Liver (tissue), 9 donors: ENCODE results near the gene MCF2L. TPM values are rescaled to one million over a fixed set of nuclear protein-coding genes. Genes with fewer than 3 reads are reported as not detected.

Source experiments
- DNase-seq: peaks from one replicate; pipeline ENCODE4 v3.0.0-alpha.2; 2017; ENCODE audit warnings: low spot score
- H3K27ac ChIP-seq, 2 donors: one replicate each; pipeline ENCODE4 v1.7.0; 2013; ENCODE audit warnings: inconsistent platforms in 2 of 2, low read length in 2 of 2, control low read depth in 1 of 2, low read depth in 1 of 2, mild to moderate bottlenecking in 1 of 2
- H3K27me3 ChIP-seq, 4 donors: one replicate each; pipeline versions ENCODE4 v1.6.1 to v1.7.0; 2013; ENCODE audit warnings: low read length in 3 of 4, inconsistent platforms in 1 of 4, mild to moderate bottlenecking in 1 of 4, moderate library complexity in 1 of 4; ENCODE audit not compliant: control insufficient read depth in 4 of 4, insufficient read depth in 4 of 4
- H3K36me3 ChIP-seq, 4 donors: one replicate each; pipeline versions ENCODE4 v1.6.1 to v1.7.0; 2013; ENCODE audit warnings: low read length in 3 of 4, mild to moderate bottlenecking in 3 of 4, low read depth in 1 of 4, moderate library complexity in 1 of 4; ENCODE audit not compliant: control insufficient read depth in 4 of 4, insufficient read depth in 3 of 4
- H3K4me1 ChIP-seq, 4 donors: one replicate each; pipeline versions ENCODE4 v1.6.1 to v1.7.0; 2013; ENCODE audit warnings: low read length in 3 of 4, mild to moderate bottlenecking in 3 of 4, moderate library complexity in 1 of 4; ENCODE audit not compliant: control insufficient read depth in 4 of 4, insufficient read depth in 4 of 4
- H3K4me3 ChIP-seq, 3 donors: one replicate each; pipeline versions ENCODE4 v1.6.1 to v1.7.0; 2013; ENCODE audit warnings: low read length in 3 of 3, control low read depth in 1 of 3, low read depth in 1 of 3, mild to moderate bottlenecking in 1 of 3
- H3K9ac ChIP-seq, 2 donors: one replicate each; pipeline ENCODE4 v1.7.0; 2013; ENCODE audit warnings: low read length in 2 of 2, mild to moderate bottlenecking in 2 of 2, moderate library complexity in 2 of 2, control low read depth in 1 of 2, low read depth in 1 of 2
- H3K9me3 ChIP-seq, 4 donors: one replicate each; pipeline versions ENCODE4 v1.6.1 to v1.7.0; 2013; ENCODE audit warnings: low read length in 3 of 4; ENCODE audit not compliant: control insufficient read depth in 4 of 4
- EGR1 ChIP-seq, 2 donors: IDR thresholded peaks; 2 replicates each; pipeline ENCODE4 v1.6.1; 2016 to 2018; ENCODE audit warnings: antibody characterized with exemption in 2 of 2, low read depth in 2 of 2
- FOXA2 ChIP-seq: IDR thresholded peaks from 2 replicates; pipeline ENCODE4 v1.6.1; 2016; ENCODE audit warnings: antibody characterized with exemption
- GABPA ChIP-seq, 2 donors: IDR thresholded peaks in 1 of 2; conservative IDR thresholded peaks in 1 of 2; 2 replicates each; pipeline ENCODE4 v1.6.1; 2016; ENCODE audit warnings: antibody characterized with exemption in 2 of 2, mild to moderate bottlenecking in 1 of 2, moderate library complexity in 1 of 2
- HNF4A ChIP-seq, 2 donors: conservative IDR thresholded peaks; 2 replicates each; pipeline ENCODE4 v1.6.1; 2016; ENCODE audit warnings: antibody characterized with exemption in 2 of 2, mild to moderate bottlenecking in 2 of 2
- HNF4G ChIP-seq: IDR thresholded peaks from 2 replicates; pipeline ENCODE4 v1.6.1; 2016; ENCODE audit warnings: antibody characterized with exemption
- RAD21 ChIP-seq, 2 donors: IDR thresholded peaks; 2 replicates each; pipeline ENCODE4 v1.6.1; 2016; ENCODE audit warnings: antibody characterized with exemption in 2 of 2, mild to moderate bottlenecking in 2 of 2
- SP1 ChIP-seq: IDR thresholded peaks from 2 replicates; pipeline ENCODE4 v1.6.1; 2018; ENCODE audit warnings: antibody characterized with exemption, mild to moderate bottlenecking
- TAF1 ChIP-seq: conservative IDR thresholded peaks from 2 replicates; pipeline ENCODE4 v1.6.1; 2016; ENCODE audit warnings: antibody characterized with exemption, mild to moderate bottlenecking
- YY1 ChIP-seq: IDR thresholded peaks from 2 replicates; pipeline ENCODE4 v1.6.1; 2016; ENCODE audit warnings: antibody characterized with exemption, mild to moderate bottlenecking
- WGBS: extraction: QIAGEN DNeasy Blood & Tissue Kit; methylation state at CpG from one replicate; pipeline ENCODE4 v1.1.7; 2013; 5-methylcytosine and 5-hydroxymethylcytosine counted together
- polyA plus RNA-seq, 2 donors: library from polyadenylated mRNA; stranded (reverse) in 1 of 2; unstranded in 1 of 2; fragments of 200-250 nt in 1 of 2; fragments of >200 nt in 1 of 2; fragmentation: Nextera tagmentation in 1 of 2; extraction: Ambion mirVana in 1 of 2; gene quantifications; one replicate each; pipeline versions ENCODE4 v1.2.1 to v1.2.3, GENCODE V29; 2013 to 2015
- total RNA-seq, 2 donors: library from RNA; depleted of rRNA; stranded (reverse); fragments of >200 nt; gene quantifications; one replicate each; pipeline ENCODE4 v1.2.3, GENCODE V29; 2014
- TF ChIP-seq, protein P1 (sequence below): IDR thresholded peaks from 2 replicates; pipeline ENCODE4 v1.6.1; 2016; ENCODE audit warnings: antibody characterized with exemption
- TF ChIP-seq, protein P2 (sequence below): IDR thresholded peaks from 2 replicates; pipeline ENCODE4 v1.6.1; 2016; ENCODE audit warnings: antibody characterized with exemption, mild to moderate bottlenecking
- TF ChIP-seq, protein P3 (sequence below): fragments of 150-350 bp; IDR thresholded peaks from 2 replicates; pipeline ENCODE4 v1.5.1; 2017; ENCODE audit warnings: improper control_type of control experiment, low read depth, low read length; ENCODE audit not compliant: missing input control
- TF ChIP-seq, protein P4 (sequence below): IDR thresholded peaks from 2 replicates; pipeline ENCODE4 v1.6.1; 2016; ENCODE audit warnings: antibody characterized with exemption
- TF ChIP-seq, protein P5 (sequence below): IDR thresholded peaks from 2 replicates; pipeline ENCODE4 v1.6.1; 2016; ENCODE audit warnings: antibody characterized with exemption
- donor health status: healthy.
- donor health status: healthy.
- donor health status: healthy.
- donor health status: healthy.
- donor health status: healthy.

The MCF2L gene
- total and polyA plus RNA-seq, 4 donors: 2.9 to 12.8 (median 7.1) TPM

DNA sequence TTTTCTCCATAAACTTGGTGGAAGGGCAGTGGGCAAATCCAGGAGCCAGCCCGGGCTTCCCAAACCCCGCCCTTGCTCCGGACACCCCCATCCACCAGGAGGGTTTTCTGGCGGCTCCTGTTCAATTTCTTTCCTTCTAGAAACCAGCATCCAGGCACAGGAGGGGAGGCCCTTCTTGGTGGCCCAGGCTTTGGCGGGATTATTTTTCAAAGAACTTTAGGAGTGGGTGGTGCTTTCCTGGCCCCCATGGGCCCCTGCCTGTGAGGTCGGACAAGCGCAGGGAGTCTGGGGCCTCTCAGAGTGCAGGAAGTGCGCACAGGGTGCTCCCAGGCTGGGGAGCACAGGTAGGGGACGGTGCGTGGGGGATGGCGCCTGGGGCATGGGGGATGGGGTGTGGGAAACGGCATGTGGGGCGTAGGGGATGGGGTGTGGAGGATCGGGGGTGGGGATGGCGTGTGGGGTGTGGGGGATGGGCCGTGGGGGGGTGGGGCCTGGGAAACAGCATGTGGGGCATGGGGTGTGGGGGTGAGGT is 137.0 kb downstream of the MCF2L start:
- Histone ChIP-seq H3K4me1 (peaks cover 2 to 14% (median 9%) of the 10 kb centered on the region in 4 donors), H3K36me3 (peaks cover 0 to 4% (median 0%) of the 10 kb centered on the region in 4 donors), H3K27me3 (no peaks in the 10 kb centered on the region), H3K4me3 (peak overlapping the region; percentile 69 to 81 (median 78)), H3K9ac (peak overlapping the region; percentile 85 to 97), H3K27ac (peak overlapping the region; percentile 88), H3K9me3 (no peaks in the 10 kb centered on the region)
- no peak for DNase-seq
- WGBS: 21% methylated on average over 16 of the region's 16 CpGs
- TF ChIP-seq HNF4A (conservative IDR thresholded peaks at IDR 0.05) (no peak), TAF1 (no peak), GABPA (IDR thresholded peaks at IDR 0.05 in 1 of 2, conservative IDR thresholded peaks at IDR 0.05 in 1 of 2) (no peak), SP1 (no peak), RAD21 (IDR thresholded peaks at IDR 0.05) (no peak), HNF4G (no peak), EGR1 (IDR thresholded peaks at IDR 0.05; ENCODE audit: low read depth in 2 of 2) (no peak), FOXA2 (no peak), YY1 (no peak)
- TF ChIP-seq, protein P1, sequence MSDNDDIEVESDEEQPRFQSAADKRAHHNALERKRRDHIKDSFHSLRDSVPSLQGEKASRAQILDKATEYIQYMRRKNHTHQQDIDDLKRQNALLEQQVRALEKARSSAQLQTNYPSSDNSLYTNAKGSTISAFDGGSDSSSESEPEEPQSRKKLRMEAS: no peak
- TF ChIP-seq, protein P2, sequence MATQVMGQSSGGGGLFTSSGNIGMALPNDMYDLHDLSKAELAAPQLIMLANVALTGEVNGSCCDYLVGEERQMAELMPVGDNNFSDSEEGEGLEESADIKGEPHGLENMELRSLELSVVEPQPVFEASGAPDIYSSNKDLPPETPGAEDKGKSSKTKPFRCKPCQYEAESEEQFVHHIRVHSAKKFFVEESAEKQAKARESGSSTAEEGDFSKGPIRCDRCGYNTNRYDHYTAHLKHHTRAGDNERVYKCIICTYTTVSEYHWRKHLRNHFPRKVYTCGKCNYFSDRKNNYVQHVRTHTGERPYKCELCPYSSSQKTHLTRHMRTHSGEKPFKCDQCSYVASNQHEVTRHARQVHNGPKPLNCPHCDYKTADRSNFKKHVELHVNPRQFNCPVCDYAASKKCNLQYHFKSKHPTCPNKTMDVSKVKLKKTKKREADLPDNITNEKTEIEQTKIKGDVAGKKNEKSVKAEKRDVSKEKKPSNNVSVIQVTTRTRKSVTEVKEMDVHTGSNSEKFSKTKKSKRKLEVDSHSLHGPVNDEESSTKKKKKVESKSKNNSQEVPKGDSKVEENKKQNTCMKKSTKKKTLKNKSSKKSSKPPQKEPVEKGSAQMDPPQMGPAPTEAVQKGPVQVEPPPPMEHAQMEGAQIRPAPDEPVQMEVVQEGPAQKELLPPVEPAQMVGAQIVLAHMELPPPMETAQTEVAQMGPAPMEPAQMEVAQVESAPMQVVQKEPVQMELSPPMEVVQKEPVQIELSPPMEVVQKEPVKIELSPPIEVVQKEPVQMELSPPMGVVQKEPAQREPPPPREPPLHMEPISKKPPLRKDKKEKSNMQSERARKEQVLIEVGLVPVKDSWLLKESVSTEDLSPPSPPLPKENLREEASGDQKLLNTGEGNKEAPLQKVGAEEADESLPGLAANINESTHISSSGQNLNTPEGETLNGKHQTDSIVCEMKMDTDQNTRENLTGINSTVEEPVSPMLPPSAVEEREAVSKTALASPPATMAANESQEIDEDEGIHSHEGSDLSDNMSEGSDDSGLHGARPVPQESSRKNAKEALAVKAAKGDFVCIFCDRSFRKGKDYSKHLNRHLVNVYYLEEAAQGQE: no peak
- TF ChIP-seq, protein P3, sequence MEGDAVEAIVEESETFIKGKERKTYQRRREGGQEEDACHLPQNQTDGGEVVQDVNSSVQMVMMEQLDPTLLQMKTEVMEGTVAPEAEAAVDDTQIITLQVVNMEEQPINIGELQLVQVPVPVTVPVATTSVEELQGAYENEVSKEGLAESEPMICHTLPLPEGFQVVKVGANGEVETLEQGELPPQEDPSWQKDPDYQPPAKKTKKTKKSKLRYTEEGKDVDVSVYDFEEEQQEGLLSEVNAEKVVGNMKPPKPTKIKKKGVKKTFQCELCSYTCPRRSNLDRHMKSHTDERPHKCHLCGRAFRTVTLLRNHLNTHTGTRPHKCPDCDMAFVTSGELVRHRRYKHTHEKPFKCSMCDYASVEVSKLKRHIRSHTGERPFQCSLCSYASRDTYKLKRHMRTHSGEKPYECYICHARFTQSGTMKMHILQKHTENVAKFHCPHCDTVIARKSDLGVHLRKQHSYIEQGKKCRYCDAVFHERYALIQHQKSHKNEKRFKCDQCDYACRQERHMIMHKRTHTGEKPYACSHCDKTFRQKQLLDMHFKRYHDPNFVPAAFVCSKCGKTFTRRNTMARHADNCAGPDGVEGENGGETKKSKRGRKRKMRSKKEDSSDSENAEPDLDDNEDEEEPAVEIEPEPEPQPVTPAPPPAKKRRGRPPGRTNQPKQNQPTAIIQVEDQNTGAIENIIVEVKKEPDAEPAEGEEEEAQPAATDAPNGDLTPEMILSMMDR: no peak
- TF ChIP-seq, protein P4, sequence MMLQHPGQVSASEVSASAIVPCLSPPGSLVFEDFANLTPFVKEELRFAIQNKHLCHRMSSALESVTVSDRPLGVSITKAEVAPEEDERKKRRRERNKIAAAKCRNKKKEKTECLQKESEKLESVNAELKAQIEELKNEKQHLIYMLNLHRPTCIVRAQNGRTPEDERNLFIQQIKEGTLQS: no peak
- TF ChIP-seq, protein P5, sequence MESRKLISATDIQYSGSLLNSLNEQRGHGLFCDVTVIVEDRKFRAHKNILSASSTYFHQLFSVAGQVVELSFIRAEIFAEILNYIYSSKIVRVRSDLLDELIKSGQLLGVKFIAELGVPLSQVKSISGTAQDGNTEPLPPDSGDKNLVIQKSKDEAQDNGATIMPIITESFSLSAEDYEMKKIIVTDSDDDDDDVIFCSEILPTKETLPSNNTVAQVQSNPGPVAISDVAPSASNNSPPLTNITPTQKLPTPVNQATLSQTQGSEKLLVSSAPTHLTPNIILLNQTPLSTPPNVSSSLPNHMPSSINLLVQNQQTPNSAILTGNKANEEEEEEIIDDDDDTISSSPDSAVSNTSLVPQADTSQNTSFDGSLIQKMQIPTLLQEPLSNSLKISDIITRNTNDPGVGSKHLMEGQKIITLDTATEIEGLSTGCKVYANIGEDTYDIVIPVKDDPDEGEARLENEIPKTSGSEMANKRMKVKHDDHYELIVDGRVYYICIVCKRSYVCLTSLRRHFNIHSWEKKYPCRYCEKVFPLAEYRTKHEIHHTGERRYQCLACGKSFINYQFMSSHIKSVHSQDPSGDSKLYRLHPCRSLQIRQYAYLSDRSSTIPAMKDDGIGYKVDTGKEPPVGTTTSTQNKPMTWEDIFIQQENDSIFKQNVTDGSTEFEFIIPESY: no peak
